ENCODE measurements around the gene RIBC1.
A peak's percentile ranks its signal among the peaks of the same experiment; 100 is the strongest.
"Not testable (repeated sequence)": the region's sequence is repeated elsewhere in the genome, so short reads cannot be mapped to it uniquely, and the experiment has no call there.

Gene RIBC1

DNA sequence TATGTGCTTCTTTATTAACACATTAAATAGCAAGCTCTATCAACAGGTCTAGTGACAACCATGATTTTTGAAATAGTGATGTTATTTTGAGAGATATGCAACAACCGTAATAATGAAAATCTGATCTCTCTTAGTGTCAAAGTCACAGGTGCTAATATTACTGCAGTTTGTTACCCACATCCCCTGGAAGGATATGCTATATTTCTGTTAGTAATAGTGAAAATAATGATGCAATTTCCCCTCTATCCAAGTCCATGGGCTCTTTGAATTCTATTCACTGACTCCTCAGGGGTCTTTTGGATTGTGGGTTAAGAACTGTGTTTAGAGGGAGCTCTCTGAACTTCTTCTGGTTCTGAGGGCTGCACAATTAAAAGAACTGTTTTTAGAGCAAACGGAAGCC, 14.5 kb downstream of the RIBC1 start:
- no peak for DNase-seq (ENCODE audit: low read depth)

- no peak for DNase-seq (ENCODE audit: low read depth)
Observed at GRCh38 chrX:53438174-53438831, 15.6 kb downstream of the RIBC1 start.

- DNase-seq (ENCODE audit: low read depth): no peak
Observed at GRCh38 chrX:53438832-53439230, 16.2 kb downstream of the RIBC1 start.

DNA sequence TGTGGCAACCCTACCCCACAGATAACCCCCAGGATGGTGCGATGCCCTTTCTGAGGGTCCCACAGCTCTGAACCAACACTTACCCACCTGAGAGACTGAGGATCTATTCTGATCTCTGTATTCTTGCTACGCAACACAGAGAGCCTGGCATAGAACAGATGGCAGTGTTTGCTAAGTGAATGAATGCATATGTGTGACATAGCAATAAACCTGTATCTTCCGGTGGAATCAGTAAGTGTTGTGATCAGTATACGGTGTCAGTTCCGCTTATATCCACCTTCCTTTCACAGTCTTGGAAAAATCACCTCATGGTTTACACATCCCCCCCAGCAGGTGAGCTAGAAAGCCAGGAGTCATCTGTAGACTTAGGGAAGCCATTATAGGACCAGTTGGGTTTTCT, 17.4 kb downstream of the RIBC1 start:
- no peak for DNase-seq (ENCODE audit: low read depth)

DNA sequence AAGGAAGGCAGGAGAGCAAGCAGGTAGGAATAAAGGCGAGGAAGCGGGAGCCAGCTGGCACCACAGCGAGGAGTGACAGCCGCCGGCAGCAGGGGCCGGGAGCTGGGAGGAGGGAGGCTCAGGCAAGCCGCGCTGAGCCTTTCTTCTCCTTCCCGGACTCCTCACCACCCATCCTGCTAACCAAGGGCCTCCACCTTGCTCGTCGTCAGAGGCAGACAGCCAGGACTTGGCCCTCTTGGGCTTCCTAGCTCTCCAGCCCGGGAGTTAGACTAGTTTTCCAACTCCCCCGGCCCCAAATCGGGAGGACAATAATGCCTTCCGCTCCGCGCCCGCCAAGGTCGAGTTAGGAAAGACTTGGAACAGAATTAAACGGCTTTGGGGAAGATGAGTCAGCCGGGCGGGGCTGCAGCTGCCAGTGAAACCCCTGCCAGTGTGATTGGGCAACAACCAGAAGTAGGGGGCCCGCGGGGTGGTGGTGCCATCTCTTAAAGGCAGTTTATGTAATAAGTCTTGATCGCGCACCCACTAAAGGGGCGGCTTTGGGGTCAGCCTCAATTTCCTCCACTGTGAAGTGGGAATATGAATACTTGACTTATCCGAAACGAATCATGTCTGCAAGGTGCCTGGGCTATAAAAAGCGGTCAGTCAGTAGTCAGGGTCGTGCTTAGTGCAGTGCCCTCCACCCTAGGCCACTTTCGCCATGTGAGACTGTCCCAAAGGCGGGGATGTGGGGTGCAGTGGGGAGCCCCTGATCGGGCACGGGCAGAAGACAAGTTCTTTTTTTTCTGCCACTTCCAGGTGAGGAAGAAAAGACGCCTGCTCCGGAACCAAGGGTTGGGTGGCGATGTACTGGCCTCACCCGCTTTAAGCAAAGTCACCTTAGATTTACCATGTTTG, 18.2 kb downstream of the RIBC1 start:
- DNase-seq (ENCODE audit: low read depth): no peak

DNA sequence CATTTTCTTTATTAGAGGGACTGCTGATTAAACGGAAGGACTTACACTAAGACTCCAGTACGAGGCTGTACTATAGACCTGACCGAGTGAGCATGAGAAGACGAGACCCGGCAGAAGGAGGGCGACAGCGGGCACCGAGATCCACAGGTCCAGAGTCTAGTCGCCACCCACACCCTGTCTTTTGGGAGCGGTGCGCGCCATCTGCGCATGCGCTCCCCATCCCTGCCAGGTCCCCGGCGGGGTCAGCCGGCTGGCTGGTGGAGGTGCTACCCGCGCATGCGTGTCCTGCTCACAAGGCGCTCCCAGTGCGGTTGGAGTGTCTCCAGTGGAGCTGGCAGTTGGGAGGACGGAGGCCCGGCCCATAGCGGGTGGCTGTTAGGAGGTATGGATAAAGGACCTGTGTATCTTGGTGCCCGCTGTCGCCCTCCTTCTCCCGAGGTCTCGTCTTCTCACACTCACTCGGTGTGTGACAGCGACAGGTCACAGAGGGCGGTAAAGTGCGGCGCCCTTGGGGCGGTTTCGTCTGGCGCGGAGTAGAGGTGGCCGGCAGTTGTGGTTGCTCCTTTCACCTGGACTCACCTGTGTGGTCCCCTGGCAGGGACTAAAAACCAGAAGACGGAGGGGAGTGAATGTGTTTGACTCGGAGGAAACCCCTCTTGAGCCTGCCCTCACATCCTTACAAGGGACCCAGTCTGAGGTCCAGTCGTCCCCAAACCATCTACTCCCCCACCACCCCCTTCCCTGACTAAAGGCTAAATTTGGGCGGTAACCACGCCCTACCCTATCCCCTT, 19.1 kb downstream of the RIBC1 start:
- DNase-seq (ENCODE audit: low read depth): peak; percentile 47

DNA sequence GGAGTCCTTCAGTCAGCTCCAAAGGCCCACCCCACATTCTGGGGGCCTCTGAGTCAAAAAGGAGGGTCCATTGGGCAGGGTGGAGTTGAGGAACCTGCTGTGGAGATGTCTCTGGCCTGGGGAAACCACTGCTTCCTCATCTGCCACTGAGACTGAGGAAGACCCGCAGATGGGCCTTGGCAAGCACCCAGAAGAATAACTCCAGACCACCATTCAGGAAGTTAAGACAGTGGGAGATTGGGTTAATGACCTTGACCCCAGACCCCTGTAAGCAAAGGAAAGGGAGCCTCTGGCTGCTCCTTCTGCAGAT, 19.6 kb downstream of the RIBC1 start:
- DNase-seq (ENCODE audit: low read depth): no peak

DNA sequence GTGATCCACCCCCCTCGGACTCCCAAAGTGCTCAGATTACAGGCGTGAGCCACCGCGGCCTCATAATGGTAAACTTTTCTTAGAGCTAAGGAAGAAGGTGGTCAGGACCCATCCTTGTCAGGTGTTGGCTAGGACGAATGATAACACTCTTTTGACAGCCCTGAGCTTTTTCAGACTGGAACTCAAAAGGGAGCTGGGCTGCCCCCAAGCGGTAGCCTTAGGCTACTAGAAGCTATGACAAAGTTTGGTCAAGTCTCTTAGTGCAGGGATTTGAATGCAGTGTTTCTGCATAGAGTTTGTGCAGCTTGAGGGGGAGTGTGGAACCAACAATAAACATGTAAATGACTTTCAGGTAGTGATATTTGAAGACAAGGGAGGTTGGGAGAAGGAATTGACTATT, 23.3 kb downstream of the RIBC1 start:
- DNase-seq (ENCODE audit: low read depth): no peak

DNA sequence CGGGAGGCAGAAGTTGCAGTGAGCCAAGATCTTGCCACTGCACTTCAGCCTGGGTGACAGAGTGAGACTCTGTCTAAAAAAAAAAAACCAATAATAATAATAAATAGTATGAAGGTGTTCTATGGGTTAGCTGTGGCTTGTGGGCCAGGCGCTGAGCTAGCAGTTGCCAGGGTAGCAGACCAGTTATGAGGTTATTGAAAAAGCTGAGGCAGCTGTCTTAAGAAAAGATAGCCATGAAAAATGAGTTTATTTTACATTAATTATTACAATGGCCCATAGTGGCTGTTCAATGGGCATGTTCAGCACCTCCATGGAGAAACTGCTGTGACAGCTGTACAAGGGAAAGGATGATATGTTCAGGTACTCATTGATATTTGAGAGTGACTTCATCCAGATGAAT, 24.8 kb downstream of the RIBC1 start:
- no peak for DNase-seq (ENCODE audit: low read depth)

GRCh38 chrX:53449632-53450031, 27.0 kb downstream of the RIBC1 start:
- no peak for DNase-seq (ENCODE audit: low read depth)

- no peak for DNase-seq (ENCODE audit: low read depth)
Observed at GRCh38 chrX:53452812-53453211, 30.1 kb downstream of the RIBC1 start.

GRCh38 chrX:53456254-53456653, 33.6 kb downstream of the RIBC1 start:
- no peak for DNase-seq (ENCODE audit: low read depth)

- no peak for DNase-seq (ENCODE audit: low read depth)
Observed at GRCh38 chrX:53458082-53458481, 35.4 kb downstream of the RIBC1 start.

DNA sequence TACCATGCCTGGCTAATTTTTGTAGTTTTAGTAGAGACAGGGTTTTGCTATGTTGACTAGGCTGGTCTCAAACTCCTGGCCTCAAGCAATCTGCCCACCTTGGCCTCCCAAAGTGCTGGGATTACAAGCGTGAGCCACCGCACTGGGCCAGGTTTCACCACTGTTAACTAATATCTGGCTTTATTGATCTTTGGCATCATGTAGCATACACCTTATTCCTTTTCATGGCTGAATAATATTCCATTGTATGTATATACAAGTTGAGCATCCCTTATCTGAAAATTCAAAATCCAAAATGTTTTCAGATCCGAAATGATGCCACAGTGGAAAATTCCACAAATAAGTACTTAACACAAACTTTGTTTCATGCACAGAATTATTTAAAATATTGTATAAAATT, 46.0 kb downstream of the RIBC1 start:
- not testable (repeated sequence) for DNase-seq (ENCODE audit: low read depth)

DNA sequence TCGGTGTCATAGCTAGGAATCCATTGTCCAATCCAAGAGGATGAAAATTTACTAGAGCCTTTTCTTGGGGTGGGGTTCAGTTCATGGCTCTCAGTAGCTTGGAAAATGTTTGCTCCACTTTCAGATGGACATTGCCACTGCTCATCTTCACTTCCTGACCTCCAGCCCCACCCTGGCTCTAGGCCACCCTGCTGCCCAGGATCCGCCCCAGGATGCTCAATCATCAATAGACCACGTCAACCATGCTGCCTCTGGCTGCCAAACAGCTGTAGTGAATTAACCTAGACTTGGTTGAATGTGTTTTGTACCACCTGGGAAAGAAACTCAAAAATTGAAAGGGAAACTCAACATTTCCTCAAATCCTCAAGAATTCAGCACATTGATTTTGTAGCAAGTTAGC, 48.7 kb downstream of the RIBC1 start:
- no peak for DNase-seq (ENCODE audit: low read depth)

DNA sequence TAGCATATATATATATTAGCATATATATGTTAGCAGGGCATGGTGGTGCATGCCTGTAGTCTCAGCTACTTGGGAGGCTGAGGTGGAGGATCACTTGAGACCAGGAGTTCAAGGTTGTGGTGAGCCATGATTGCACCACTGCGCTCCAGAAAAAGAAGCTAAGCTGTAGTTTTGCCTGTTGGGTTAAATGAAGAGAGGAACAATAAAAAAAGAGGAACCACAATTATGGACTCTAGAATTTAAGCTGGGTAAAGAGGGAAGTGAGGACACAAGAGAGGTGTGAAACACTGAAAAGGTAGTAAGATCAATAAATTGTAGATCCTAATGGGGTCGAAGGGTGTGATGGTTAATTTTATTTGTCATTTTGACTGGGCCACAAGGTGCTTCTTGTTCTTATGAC, 52.0 kb downstream of the RIBC1 start:
- DNase-seq (ENCODE audit: low read depth): no peak

DNA sequence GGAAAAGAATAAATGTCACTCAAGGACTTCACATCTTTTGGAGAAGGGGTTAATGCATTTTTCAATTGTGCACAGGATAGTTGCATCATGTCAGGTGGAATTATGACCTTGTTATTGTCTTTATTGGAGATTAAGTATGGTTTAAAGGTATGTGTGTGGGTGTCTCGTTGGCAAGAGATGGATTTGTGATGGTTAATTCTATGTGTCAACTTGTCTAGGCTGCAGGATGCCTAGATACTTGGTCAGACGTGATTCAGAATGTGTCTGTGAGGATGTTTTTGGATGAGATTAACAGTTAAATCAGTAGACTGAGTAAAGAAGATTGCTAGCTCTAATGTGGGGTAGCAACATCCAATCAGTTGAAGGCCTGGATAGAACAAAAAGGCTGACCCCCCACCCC, 53.7 kb downstream of the RIBC1 start:
- no peak for DNase-seq (ENCODE audit: low read depth)

GRCh38 chrX:53479301-53479700, 56.6 kb downstream of the RIBC1 start:
- DNase-seq (ENCODE audit: low read depth): no peak

Data from stimulated activated CD8-positive, alpha-beta memory T cell treated with anti-CD3 and anti-CD28 coated beads, Interleukin-12 subunit alpha, Interleukin-12 subunit beta, amount 100 ng/mL, for 1 hour (primary cell).